Mucosa of descending colon (tissue), 3 donors: ENCODE data around the gene FAM227B. TPM values are rescaled to one million over a fixed set of nuclear protein-coding genes. Genes with fewer than 3 reads are reported as not detected.
"Not testable (repeated sequence)": the region's sequence is repeated elsewhere in the genome, so short reads cannot be mapped to it uniquely, and the experiment has no call there.

Source experiments
- ATAC-seq: fragments of 200-7000 bp; cut with Tn5 transposase; one replicate; pipeline ENCODE4 v1.9.1; 2020; ENCODE audit warnings: mild to moderate bottlenecking, moderate library complexity
- DNase-seq, 3 donors: peaks; one replicate each; pipeline ENCODE4 v3.0.0-alpha.2; 2020
- H3K36me3 ChIP-seq: fragments of 200-600 bp; one replicate; pipeline ENCODE4 v1.8.0; 2021; ENCODE audit warnings: low read depth, mild to moderate bottlenecking
- H3K4me1 ChIP-seq: fragments of 200-600 bp; one replicate; pipeline ENCODE4 v1.8.0; 2021; ENCODE audit warnings: low read depth, mild to moderate bottlenecking
- H3K4me3 ChIP-seq: fragments of 200-600 bp; one replicate; pipeline ENCODE4 v1.8.0; 2021; ENCODE audit warnings: mild to moderate bottlenecking
- H3K9me3 ChIP-seq: fragments of 200-600 bp; one replicate; pipeline ENCODE4 v1.8.0; 2021; ENCODE audit warnings: mild to moderate bottlenecking
- CTCF ChIP-seq: fragments of 200-600 bp; IDR thresholded peaks from one replicate; pipeline ENCODE4 v1.8.0; 2022; ENCODE audit warnings: antibody characterized with exemption, mild to moderate bottlenecking
- intact Hi-C, 2 donors: fragments of 100-400 bp; cut with DNase I in 1 of 2; cut with micrococcal nuclease in 1 of 2; formaldehyde crosslinking; loops; one replicate each; pipeline versions ENCODE4 v1.11.0 to v1.11.1; 2022; cut with DNase I, micrococcal nuclease
- long read RNA-seq, 2 donors: library from polyadenylated mRNA; unstranded; transcript quantifications; one replicate each; pipeline ENCODE4 v2.0.0, GENCODE V29; 2019 to 2021
- total RNA-seq, 3 donors: library from RNA; stranded (reverse); fragmentation: NEBNext Ultra II Directional in 2 of 3; extraction: Animal tissue kit (Norgen Biotek cat#: 25700) in 2 of 3; gene quantifications; one replicate each; pipeline versions ENCODE4 v1.2.1 to v1.2.4, GENCODE V29; 2021 to 2023
- donor health status: DM: no; HTN: no; CAD: no; lungs with moderate emphysema.
- donor health status: DM: no; HTN: no; CAD: no.
- donor health status: DM: no; HTN: yes; CAD: no.

FAM227B gene
- total RNA-seq: 1 to 10 TPM; 2.2 to 7.6 (median 3.6) TPM
- long read RNA-seq, donor 1, partial matches to known transcripts: 1 of 3 reads
- long read RNA-seq, donor 1, other reads (novel, unspliced or antisense): 2 of 3 reads
- long read RNA-seq, donor 2, partial matches to known transcripts: 1 of 3 reads
- long read RNA-seq, donor 2, other reads (novel, unspliced or antisense): 2 of 3 reads

- peaks cover 4% of the 10 kb centered on the region for H3K4me1 ChIP-seq
- H3K36me3 ChIP-seq: no peaks in the 10 kb centered on the region
- TF ChIP-seq CTCF: no peak
- ATAC-seq (peak; percentile 100), DNase-seq (peak; percentile 96 to 98 (median 96))
- peaks cover 13% of the 10 kb centered on the region for H3K9me3 ChIP-seq
- H3K4me3 ChIP-seq: peak within 1 kb of the TSS; percentile 34
- intact Hi-C loops: no loop called here
Observed at GRCh38 chr15:49620658-49621368, at the start of gene FAM227B, which contains the start of gene DTWD1. FAM227B (minus strand) TSS chr15:49620818; CDS start chr15:49615171, 5,647 bp downstream. DTWD1 (plus strand) TSS chr15:49621048; CDS start chr15:49625168, 4,120 bp downstream.

- Histone ChIP-seq H3K9me3 (no peaks in the 10 kb centered on the region), H3K4me1 (no peaks in the 10 kb centered on the region), H3K36me3 (no peaks in the 10 kb centered on the region), H3K4me3 (no peak overlapping the region)
- no peak for TF ChIP-seq CTCF
- intact Hi-C loops: no loop called here
- ATAC-seq (no peak), DNase-seq (no peak)
Observed at GRCh38 chr15:49669288-49669687, 48.7 kb upstream of the FAM227B start.

- DNase-seq, ATAC-seq: not testable (repeated sequence)
Observed at GRCh38 chr15:49666486-49666885, 45.9 kb upstream of the FAM227B start.

GRCh38 chr15:49664716-49665115 is 44.1 kb upstream of the FAM227B start:
- TF ChIP-seq CTCF: no peak
- Histone ChIP-seq H3K4me1 (no peaks in the 10 kb centered on the region), H3K4me3 (no peak overlapping the region), H3K9me3 (no peaks in the 10 kb centered on the region), H3K36me3 (no peaks in the 10 kb centered on the region)
- ATAC-seq: no peak
- no peak for DNase-seq
- intact Hi-C loops: no loop called here

More at GRCh38 chr15:49666486-49666885, 45.9 kb upstream of the FAM227B start:
- H3K36me3 ChIP-seq, H3K4me3 ChIP-seq, intact Hi-C loops, H3K9me3 ChIP-seq, H3K4me1 ChIP-seq: not testable (repeated sequence)

GRCh38 chr15:49656734-49657133 is 36.1 kb upstream of the FAM227B start:
- intact Hi-C loops: no loop called here
- ATAC-seq: no peak

More at GRCh38 chr15:49656734-49657133, 36.1 kb upstream of the FAM227B start:
- TF ChIP-seq CTCF: no peak
- Histone ChIP-seq H3K4me1 (no peaks in the 10 kb centered on the region), H3K9me3 (peaks cover 18% of the 10 kb centered on the region), H3K36me3 (no peaks in the 10 kb centered on the region), H3K4me3 (no peak overlapping the region)
- no peak for DNase-seq
